CD4-positive, alpha-beta T cell treated with Interleukin-17A for 4 hours (primary cell): Measurements from ENCODE around the gene DSE.

Experiments used
- DNase-seq: peaks from one replicate; pipeline ENCODE4 v3.0.0-alpha.2; 2020; ENCODE audit warnings: mixed read lengths

Gene DSE

DNA sequence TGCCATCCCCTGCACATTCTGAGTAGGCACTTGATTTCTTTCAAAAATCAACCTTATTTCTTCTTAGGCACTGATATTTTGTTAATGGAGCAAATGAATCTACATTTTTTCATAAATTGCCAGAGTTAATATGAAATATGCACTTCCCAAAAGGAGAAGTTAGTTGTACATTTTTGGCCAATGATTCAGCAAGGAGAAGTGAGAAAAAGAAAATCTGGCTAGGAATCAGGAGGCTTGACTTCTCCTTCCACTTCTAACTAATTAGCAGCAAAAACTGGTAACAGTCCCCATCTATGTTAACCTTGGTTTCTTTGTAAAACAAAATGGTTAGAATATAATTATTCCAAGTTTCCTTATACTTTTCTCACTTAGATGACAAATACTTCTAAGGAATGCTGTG is 7.0 kb upstream of the DSE start:
- DNase-seq, result no peak

DNA sequence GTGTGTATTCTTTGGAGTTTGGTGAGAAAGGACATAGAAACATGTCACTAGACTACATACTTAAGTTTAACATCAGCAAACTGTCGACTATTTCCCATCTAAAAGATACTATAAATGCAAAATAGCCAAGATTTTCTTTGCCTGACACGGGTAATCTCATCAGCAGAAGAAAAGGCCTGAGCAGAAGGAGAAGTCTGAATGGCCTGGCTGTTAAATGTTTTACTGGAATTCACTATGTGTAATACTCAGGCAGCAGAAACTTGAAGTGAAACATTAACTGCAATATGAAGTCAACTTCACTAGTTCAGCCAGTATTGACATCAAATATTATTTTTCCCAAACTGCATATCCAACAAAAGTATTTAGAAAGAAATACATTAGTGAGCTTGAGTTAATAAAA is 6.4 kb upstream of the DSE start:
- no peak for DNase-seq

DNA sequence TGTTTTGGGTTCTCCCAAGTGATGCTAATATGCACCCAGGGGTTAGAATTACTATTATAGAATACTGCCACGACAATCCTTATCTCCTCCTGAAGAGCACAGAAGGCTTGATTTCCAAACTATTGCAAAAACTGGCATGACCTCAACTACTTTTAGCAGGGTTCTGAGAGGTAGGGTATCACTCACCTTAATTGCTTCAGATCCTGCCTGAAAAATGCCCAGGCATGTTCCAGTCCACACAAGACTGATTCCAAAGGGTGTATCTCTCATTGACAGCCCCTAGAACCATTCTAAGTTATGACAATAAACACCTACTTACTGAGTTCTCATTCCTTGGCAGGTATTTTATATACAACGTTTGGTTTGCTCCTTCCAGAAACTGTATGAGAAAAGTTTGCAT is 5.0 kb upstream of the DSE start:
- no peak for DNase-seq

DNA sequence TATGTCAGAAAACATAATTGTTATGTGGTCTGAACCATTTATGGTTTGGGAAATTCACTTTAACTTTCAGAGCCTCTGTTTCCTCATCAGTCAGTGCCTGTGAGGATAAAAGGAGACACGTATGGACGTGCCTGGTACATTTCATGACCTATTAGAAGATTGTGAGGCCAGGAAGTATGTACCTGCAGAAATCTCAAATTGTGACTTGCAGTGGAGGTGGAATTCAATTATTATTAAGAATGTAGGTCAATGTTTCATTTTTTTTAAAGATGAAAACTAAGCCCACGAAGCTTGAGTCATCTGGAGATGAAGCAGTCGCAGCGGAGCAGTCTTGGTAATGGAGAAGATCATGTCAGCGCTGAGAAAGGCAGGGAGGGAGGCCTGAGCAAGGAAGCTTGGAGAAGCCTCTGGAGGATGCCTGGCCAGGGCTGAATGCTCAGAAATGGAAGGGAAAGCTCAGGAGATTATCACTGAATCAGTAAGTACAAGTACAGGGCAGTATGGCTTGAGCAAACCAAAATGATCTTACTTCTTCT is 3.9 kb upstream of the DSE start:
- DNase-seq, result no peak

DNA sequence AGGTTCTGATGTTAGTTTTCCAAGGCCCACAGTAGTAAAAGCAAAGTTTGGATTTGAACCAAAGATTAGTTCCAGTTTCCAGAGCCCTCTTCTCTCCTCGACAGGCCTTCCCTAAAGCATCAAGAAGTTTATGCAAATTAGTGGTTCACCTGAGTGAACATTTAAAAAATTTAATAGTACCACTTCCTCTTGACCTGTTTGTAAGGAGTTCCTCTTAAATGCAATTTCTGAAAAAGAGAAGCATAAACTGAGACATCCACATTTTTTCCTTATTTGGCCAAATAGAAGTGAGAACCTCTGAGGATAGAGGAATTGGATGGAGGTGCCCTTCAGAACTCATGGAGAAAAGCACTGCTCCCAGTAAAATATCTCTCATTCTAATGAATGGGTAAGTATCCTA is 1.2 kb upstream of the DSE start:
- no peak for DNase-seq

DNA sequence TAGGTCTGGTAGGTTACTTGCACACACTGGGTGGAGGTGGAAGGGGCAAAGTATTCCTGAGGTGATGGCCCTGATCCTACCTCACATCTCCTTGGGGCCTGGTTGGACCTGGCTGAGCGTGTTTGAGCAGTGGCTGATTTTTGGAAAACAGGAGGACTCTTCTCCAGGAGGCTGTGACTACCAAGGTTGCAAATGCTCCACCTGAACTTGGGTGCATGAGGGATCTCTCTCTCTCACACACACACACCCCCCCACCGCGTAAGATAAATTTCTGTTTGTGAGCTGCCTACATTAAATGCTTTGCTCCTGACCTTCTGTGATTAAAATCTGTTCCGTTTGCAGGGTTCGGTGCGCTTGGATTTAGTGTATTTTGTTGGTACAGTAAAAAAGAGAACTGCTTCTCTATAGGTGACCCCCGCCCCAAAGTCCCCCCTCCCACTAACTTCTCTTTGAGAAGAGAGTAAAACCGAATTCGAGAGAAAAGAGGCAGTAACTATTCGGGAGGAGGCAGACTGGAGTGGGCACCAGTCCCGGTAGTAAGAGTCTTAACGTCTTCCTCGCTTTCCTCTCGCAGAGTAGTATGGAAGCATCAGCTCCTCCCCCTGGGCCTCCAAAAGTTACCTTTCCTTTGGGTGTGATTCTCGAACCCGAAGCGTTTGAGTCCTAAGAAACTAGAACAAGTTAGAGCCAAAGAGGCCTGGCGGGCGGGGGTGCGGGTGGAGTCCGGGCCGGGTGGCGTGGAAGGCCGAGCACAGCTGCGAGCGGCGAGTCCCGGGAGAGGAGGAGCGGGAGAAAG is 585 bp upstream of the DSE start:
- DNase-seq, result no peak

DNA sequence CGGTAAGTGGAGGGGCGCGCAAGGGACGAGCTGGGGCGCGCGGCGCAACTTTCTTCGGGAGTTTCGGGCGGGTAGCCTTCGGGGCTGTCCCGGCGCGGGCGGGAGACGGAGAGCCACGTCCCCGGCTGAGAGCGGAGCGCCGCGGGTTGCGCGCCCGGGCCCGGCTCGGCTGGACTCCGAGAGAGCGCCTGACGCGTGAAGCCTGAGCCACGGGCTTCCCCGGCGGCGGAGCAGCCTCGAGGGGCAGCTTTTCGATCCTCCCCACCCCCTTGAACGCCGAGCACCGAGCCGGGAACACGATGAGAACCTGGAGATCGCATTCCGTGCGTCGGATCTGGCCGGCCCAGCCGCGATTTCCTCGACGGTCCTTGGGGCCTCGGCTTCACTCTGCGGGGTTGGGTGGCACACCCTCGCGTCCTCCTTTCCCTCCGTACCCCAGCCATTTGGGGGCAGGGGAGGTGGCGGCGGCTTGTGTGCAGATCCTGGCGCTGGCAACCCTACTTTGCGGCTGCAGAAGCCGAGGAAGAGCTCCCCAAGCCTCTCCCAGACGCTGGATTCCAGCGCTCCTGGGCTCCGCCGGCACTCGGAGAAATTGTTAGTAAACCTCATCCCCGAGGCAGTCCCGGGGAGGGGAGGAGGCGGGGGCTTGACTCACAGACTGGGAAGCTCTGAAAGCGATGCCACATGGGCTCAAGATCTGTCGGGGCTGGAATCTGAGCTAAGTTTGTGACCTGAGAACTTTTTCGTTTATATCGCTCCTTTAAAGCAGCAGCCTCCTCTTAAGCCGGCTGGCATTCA is 572 bp downstream of the DSE start:
- DNase-seq, result peak; percentile 47

DNA sequence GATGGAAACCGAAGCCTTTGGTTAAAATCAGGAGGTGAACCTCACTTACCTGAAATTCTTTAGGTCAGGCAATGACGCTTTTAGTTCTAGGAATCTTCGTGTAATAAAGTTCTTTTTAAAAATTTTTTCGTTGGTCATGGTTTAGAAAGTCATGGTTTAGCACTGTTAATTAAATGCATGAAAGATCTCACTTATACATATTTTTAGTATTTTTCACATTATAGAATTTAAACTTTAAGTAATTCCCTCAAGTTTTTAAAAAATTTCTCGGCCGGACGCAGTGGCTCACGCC is 1.1 kb downstream of the DSE start:
- no peak for DNase-seq

DNA sequence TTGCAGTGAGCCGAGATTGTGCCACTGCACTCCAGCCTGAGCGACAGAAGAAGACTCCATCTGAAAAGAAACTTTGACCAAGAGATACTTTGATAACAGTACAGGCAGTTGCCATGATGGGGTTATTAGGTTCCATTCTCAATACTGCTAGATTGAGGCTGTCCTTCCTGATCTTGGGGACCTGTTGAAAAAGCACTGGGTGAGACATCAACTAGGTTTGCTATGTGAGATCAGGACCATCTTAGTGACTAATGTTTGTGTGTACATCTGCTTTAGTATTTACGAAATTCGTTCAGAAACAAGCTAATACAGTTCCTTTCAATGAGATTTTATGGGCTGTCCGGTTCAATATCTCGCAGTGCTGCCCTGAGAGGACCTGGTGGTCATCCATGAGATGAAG is 2.6 kb downstream of the DSE start:
- no peak for DNase-seq

DNA sequence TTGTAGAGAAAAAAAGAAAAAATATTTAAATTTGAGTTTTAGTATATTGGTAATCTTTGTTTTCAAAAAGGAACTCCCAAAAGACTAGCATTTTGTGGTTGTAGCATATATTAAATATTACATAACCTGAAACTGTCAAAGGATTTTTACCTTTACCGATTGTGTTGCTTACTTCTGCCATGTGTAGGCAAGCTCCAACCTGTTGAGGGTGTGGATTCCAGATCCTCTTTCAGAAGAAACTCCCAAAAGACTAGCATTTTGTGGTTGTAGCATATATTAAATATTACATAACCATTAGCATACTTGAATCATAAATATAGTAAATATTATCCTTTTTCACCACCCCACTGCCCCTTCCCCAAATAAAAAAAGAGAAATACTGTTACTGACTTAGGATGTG is 3.2 kb downstream of the DSE start:
- DNase-seq, result no peak

DNA sequence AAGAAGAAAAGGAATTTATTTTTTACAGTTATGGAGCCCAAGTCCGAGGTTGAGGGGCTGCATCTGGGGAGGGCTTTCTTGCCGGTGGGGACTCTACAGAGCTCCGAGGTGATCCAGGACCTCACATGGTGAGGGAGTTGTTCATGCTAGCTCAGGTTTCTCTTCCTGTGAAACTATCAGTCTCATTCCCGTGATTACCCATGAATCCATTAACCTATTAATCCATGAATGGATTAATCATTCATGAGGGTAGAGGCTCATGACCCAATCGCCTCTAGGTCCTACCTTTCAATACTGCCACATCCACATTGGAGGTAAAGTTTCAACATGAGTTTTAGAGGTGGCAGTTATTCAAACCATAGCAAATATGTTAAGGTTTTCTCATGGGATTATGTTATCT is 3.8 kb downstream of the DSE start:
- DNase-seq, result no peak

DNA sequence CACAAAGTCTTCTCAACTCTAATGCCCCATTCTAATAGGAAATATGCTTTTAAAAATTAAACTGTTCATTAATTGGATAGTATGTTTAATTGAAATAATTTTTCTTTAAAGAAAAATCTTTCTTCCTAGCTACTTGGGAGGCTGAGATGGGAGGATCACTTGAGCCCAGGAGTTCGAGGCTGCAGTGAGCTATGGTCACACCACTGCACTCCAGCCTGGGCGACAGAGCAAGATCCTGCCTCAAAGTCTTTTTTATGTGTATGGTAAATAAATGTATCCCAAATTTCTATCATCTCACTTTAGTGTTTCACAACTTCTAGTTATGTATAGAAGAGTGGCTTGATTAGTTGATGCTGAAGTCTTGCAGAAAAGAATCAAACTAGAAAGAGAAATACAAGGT is 4.5 kb downstream of the DSE start:
- no peak for DNase-seq

DNA sequence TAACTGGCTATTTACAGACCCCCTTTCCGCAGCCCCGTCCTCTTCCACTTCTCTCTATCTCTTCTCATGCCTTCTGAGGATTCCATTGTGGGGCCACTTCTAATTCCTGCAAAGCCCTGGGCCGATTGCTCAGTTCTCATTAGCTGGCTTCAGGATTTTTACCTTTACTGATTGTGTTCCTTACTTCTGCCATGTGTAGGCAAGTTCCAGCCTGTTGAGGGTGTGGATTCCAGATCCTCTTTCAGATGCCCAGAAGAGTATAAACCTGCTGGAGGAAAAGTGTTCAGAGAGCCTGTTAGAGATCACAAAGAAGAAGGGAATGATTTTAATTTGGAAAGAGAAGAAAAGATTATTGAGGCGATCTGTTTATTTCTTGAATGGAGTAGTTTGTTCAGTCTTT is 5.4 kb downstream of the DSE start:
- DNase-seq, result no peak

DNA sequence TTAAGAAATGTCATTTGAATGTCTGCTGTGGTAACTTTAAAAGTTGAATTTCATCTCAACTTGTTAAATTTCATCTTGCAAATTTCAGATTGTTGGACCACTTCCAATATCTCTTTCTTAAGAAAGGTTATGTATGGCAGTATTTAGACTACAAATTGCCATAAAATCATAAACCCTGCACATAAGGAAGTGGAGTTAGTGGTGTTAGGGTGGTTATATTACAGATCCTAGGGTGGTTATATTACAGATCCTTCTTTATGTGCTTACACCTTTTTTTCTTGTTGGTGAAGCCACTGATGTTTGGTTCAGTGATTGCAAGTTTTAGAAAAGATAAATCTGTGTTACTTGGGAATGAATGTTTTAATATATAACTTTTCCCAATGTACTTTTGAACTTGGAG is 9.0 kb downstream of the DSE start:
- no peak for DNase-seq

DNA sequence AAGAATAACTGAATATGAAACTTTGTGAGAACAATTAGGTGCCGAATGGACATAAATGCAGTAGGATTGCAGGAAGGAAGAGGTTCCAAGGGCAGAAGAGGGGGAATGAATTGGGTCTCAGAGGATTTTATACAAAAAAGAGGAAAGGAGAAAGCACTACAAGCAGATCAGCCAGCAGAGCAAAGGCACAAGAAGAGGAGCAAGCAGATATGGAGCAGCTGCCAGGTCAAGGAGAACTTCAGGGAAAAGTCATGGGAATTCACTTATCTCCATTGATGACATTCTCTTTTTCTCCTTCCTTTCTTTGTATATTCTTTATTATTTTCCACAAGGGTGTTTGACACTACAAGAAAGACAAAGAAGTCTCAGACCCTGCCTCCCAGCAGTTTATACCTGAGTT is 9.6 kb downstream of the DSE start:
- no peak for DNase-seq

DNA sequence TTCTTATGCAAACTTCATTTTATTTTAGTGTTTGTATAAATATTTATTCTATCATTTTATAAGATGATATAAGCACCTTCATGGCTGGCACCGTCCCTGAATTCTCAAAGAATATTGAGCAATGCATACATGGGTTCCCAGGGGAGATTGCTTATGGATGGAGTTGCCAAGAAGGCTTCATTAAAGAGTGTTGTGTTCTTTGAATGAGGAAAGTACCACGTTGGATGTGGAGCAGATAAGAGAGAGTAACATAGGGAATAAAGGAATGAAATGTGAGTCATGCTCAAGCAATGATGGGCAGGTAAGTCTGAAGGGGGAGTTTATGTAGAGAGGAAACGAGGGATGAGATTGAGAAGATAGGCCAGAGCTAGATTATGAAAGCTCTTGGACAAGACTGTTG is 10.3 kb downstream of the DSE start:
- no peak for DNase-seq

DNA sequence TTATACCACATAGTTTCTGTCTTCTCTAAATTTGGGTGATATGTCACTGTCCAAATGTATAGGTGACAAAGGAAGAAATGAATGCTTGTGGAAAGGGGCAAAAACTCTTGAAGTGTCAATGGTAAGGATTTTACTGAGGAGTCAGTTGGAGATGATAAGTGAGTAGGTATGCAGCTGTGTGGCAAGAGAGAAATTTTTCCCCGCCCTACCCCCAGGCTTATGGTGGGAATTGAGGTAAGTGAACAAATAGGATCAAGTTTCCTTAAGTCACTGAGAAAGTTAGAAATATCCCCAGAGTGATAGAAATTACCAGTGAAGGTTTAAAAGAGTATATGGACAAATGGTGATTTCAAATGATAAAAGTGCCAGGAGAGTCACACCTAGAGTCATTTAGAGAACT is 11.8 kb downstream of the DSE start:
- DNase-seq, result no peak

DNA sequence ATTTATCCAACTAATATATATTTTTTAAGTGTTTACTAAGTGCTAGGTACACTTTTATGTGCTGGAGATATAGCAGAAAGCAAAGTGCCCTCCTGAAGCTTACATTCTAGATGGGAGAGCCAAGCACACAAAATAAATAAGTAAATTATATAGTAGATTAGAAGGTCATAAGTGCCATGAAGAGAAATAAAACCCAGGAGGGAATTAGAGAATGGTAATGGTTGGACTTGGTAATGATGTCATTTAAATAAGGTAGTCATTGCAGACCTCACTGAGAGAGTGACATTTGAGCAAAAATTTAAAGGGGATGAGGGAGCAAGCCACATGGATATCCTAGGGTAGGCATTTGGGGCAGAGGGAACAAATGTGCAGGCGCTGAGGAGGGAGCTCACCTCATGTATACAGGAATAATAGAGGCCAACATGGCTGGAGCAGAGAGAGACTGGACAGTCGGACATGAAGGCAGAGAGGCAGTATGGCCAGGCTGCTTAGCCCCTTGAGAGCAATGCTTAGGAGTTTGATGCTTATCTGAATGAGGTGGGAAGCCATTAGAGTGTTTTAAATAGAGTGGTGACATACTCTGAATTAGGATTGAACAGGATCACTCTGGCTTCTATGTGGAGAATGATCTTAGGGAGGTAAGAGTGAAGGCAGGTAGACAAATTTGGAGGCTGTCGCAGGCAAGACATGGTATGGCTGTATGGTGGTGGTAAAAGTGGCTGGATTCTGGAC is 14.1 kb downstream of the DSE start:
- no peak for DNase-seq

DNA sequence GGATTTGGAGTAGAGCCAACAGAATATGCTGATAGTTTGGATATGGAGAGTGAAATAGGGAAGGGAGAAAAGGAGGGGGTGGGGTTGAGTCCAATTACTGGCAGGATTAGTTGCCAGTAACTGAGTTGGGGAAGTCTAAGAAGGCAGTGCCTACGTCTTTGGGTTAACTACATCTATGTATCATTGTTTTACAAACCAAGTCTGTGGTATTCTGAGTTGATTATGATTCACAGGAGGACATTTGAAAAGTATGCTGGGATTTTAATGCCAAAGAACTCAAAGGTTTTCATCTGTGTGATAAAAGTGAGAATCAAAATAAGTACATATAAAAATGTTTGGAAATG is 14.7 kb downstream of the DSE start:
- DNase-seq, result no peak

DNA sequence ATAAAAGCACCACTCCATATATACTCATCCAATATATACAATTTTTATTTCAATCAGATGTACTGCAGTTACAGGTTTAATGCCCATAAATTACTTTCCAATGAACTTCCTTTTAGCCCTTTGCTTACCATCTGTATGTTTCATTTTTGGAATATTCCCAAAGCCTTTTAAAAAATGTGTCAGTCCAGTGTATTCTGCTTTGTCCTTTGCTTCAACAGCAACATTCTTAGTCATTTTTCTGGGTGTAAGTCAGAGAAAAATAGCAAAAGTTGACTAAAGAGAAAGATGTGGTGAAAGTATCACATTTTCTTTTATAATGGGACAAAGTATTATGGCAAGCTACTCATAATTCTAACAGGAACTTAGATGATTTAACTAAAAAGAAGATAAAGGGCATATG is 15.2 kb downstream of the DSE start:
- no peak for DNase-seq

DNA sequence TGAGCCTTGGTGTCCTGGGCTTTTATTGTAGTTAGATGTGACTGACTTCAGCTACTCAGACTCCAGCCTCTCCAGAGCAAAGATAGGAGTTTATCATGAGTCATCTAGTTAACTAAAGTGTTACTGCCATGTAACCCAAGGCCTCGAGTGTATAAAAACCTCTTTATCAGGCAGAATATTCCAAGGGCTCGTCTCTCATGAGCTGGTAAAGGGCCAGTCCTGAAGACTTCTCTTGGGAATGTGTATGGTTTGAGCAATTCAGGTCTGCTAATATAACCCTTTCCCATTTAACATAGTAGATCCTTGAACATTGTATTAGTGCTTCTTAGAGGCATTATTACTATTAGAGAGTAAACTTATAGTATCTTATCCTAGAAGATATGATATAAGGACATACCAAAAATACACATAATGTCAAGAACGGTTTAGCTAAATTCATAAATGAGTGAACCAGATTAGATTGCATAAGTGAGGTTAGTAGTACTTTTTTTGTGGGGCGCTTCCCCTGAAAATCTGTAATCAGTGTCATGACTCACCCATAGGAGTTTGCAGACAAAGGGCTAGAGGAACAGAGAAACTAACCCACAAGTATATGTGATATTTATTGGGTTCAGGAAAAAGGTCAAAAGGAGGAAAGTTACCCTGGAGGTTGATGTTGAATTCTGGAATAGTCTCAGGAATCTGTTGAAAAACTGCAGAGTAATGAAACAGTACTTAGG is 16.0 kb downstream of the DSE start:
- no peak for DNase-seq

DNA sequence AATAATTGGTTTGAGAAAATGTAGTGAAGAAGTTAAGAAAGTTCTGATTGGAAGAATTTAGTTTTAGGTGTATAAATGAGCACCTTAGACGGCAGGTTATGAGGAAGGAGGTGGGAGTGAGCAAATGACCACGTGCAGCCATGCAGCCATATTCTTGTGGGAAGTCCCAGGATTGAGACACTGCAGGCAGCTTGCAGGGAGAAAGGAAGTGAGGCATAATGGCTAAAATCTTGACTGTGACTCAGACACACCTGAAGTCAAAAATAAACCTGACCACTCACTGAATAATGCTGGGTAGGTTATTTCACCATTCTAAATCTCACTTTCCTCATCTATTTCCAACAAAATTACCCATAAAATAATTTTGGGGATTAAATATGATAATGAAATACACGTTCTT is 16.6 kb downstream of the DSE start:
- DNase-seq, result peak; percentile 6

DNA sequence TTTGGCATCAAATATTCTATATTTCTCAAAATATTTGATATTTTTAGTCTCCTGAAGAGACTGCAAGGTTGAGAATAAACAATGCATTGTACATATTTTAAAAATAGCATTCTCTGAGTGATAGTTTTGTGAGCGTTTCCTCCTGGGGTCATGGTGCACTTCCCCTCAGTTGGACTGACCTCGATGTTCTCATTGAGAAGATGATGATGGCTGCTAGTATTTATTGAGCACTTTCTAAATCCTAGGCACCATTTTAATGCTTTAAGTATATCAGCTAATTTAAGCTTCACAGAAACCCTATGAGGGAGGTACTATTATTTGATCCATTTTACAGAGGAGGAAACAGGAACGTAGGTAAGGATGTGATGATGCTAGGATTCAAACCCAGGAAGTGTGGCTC is 18.2 kb downstream of the DSE start:
- DNase-seq, result no peak
